Psoas muscle (tissue), 8 donors: ENCODE measurements around the gene CCND1. TPM values are rescaled to one million over a fixed set of nuclear protein-coding genes. Genes with fewer than 3 reads are reported as not detected.

Source experiments
- ATAC-seq, 4 donors: fragments of 200-7000 bp; cut with Tn5 transposase; one replicate each; pipeline ENCODE4 v1.9.1; 2020; ENCODE audit warnings: moderate library complexity in 3 of 4, mild to moderate bottlenecking in 2 of 4
- DNase-seq, 2 donors: peaks; one replicate each; pipeline ENCODE4 v3.0.0-alpha.2; 2020
- H3K27ac ChIP-seq: fragments of 200-600 bp; one replicate; pipeline ENCODE4 v1.8.0; 2022
- H3K27me3 ChIP-seq, 3 donors: fragments of 200-600 bp in 1 of 3; one replicate each; pipeline versions ENCODE4 v1.6.1 to v1.8.0; 2013 to 2022; ENCODE audit warnings: low read length in 2 of 3, mild to moderate bottlenecking in 2 of 3, moderate library complexity in 1 of 3; ENCODE audit not compliant: insufficient read depth in 3 of 3
- H3K36me3 ChIP-seq, 2 donors: fragments of 200-600 bp in 1 of 2; one replicate each; pipeline versions ENCODE4 v1.6.1 to v1.8.0; 2013 to 2022; ENCODE audit warnings: low read depth in 1 of 2, mild to moderate bottlenecking in 1 of 2, moderate library complexity in 1 of 2; ENCODE audit not compliant: insufficient read depth in 1 of 2
- H3K4me1 ChIP-seq: fragments of 200-600 bp; one replicate; pipeline ENCODE4 v1.8.0; 2022
- H3K4me3 ChIP-seq: fragments of 200-600 bp; one replicate; pipeline ENCODE4 v1.8.0; 2022; ENCODE audit warnings: mild to moderate bottlenecking
- H3K9me3 ChIP-seq: fragments of 200-600 bp; one replicate; pipeline ENCODE4 v1.8.0; 2022
- CTCF ChIP-seq: fragments of 200-600 bp; IDR thresholded peaks from one replicate; pipeline ENCODE4 v1.8.0; 2022; ENCODE audit warnings: antibody characterized with exemption
- WGBS, 3 donors: extraction: QIAGEN DNeasy Blood & Tissue Kit; methylation state at CpG; one replicate each; pipeline versions ENCODE4 v1.1.6 to v1.1.7; 2013; 5-methylcytosine and 5-hydroxymethylcytosine counted together
- intact Hi-C, 2 donors: fragments of 100-400 bp; cut with DNase I; formaldehyde crosslinking; loops; one replicate each; pipeline versions ENCODE4 v1.11.0 to v1.14.2; 2022
- polyA plus RNA-seq, 3 donors: library from polyadenylated mRNA; stranded (reverse); fragments of 200-250 nt; gene quantifications; one replicate each; pipeline ENCODE4 v1.2.3, GENCODE V29; 2013
- total RNA-seq, 4 donors: library from RNA; stranded (reverse); fragmentation: NEBNext Ultra II Directional in 2 of 4; extraction: Animal tissue kit (Norgen Biotek cat#: 25700) in 2 of 4; gene quantifications; one replicate each; pipeline versions ENCODE4 v1.2.1 to v1.2.4, GENCODE V29; 2021 to 2023
- donor health status: healthy with polysubstance abuse.
- donor health status: DM: no; HTN: no; CAD: no; lungs with moderate emphysema.
- donor health status: Bipolar disorder and iron deficiency.
- donor health status: healthy.
- donor health status: DM: yes; HTN: yes; CAD: no.
- donor health status: DM: no; HTN: no; CAD: no.
- donor health status: DM: no; HTN: no; CAD: no.
- donor health status: DM: yes; HTN: yes; CAD: no.

The CCND1 gene
- total and polyA plus RNA-seq, 7 donors: 1.8 to 11.3 (median 6.5) TPM

DNA sequence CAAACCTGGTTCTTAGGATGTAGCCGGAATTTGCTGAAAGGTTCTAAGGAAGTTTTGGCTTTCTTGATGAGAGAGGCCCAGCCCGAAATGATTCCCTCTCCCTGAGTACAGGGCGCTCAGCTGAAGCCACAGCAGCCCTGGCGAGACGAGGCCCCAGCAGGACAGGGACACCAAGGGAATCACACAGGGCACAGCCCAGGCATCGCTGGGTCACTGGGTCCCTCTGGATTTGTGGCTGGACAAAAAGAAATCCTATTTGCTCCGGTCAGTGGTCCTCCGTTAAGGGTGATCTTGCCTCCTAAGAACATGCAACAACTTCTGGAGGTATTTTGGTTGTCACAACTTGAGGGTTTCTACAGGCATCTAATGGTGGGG is 56.5 kb downstream of the CCND1 start:
- ATAC-seq: no peak
- WGBS, 3 donors: 85 to 90% (median 89%) methylated on average over 8 of the region's 8 CpGs
- intact Hi-C loops: no loop called here

GRCh38 chr11:69697861-69698260 is 56.9 kb downstream of the CCND1 start:
- intact Hi-C loops: no loop called here

More for the DNA sequence above, 56.5 kb downstream of the CCND1 start:
- TF ChIP-seq CTCF: no peak
- no peak overlapping the region for H3K27ac ChIP-seq
- DNase-seq: no peak
- H3K9me3 ChIP-seq: no peaks in the 10 kb centered on the region
- H3K4me3 ChIP-seq: no peak overlapping the region
- no peaks in the 10 kb centered on the region for H3K4me1 ChIP-seq
- H3K36me3 ChIP-seq: no peaks in the 10 kb centered on the region
- peaks cover 0 to 91% (median 19%) of the 10 kb centered on the region in 3 donors for H3K27me3 ChIP-seq

GRCh38 chr11:69698362-69698761 is 57.4 kb downstream of the CCND1 start:
- no peak for ATAC-seq
- H3K27me3 ChIP-seq: peaks cover 0 to 93% (median 22%) of the 10 kb centered on the region in 3 donors
- no peaks in the 10 kb centered on the region for H3K36me3 ChIP-seq
- WGBS, 3 donors: 87 to 88% (median 88%) methylated on average over 2 of the region's 2 CpGs
- TF ChIP-seq CTCF: no peak
- intact Hi-C loops: no loop called here
- H3K9me3 ChIP-seq: no peaks in the 10 kb centered on the region
- no peak for DNase-seq
- H3K4me3 ChIP-seq: no peak overlapping the region
- H3K27ac ChIP-seq: no peak overlapping the region
- no peaks in the 10 kb centered on the region for H3K4me1 ChIP-seq

More at GRCh38 chr11:69697861-69698260, 56.9 kb downstream of the CCND1 start:
- Histone ChIP-seq H3K27ac (no peak overlapping the region), H3K4me1 (no peaks in the 10 kb centered on the region), H3K27me3 (peaks cover 0 to 91% (median 19%) of the 10 kb centered on the region in 3 donors), H3K36me3 (no peaks in the 10 kb centered on the region), H3K4me3 (no peak overlapping the region), H3K9me3 (no peaks in the 10 kb centered on the region)
- DNase-seq: no peak
- 89 to 93% (median 91%) methylated on average over 10 of the region's 10 CpGs for whole genome bisulfite sequencing, 3 donors
- no peak for TF ChIP-seq CTCF
- ATAC-seq: no peak

DNA sequence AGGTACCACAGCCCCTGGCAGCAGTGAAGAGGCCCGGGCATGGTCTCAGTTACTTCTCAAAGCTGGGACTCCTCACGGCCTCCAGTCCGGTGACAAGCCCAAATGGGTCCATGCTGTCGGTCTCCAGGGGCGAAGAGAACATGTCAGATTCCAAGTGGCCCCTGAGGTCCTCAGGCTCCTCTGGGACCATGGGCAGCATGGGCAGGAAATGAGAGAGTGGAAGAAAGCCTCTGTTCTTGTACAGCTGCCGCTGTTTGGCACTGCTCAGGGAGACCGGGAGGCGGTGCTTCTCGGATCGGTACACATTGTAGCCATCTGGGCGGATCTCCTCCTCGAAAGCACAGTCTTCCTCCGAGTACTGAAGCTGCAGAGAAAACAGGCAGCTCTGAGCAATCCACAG is 58.3 kb downstream of the CCND1 start:
- TF ChIP-seq CTCF: no peak
- H3K4me1 ChIP-seq: peaks cover under 1% of the 10 kb centered on the region
- H3K4me3 ChIP-seq: no peak overlapping the region
- no peak overlapping the region for H3K27ac ChIP-seq
- H3K36me3 ChIP-seq: no peaks in the 10 kb centered on the region
- peaks cover 0 to 94% (median 25%) of the 10 kb centered on the region in 3 donors for H3K27me3 ChIP-seq
- no peak for ATAC-seq
- no peaks in the 10 kb centered on the region for H3K9me3 ChIP-seq
- WGBS, 3 donors: 35 to 48% (median 45%) methylated on average over 13 of the region's 13 CpGs
- DNase-seq: no peak
- intact Hi-C loops: no loop called here
